GM21381 (cell line): ENCODE data around the gene OPA1.

Source experiments
- ATAC-seq: cut with Tn5 transposase; IDR thresholded peaks from one replicate; pipeline ENCODE4 v1.9.1; 2021; ENCODE audit warnings: mild to moderate bottlenecking, moderate library complexity; ENCODE audit not compliant: unreplicated experiment

Gene OPA1, protein sequence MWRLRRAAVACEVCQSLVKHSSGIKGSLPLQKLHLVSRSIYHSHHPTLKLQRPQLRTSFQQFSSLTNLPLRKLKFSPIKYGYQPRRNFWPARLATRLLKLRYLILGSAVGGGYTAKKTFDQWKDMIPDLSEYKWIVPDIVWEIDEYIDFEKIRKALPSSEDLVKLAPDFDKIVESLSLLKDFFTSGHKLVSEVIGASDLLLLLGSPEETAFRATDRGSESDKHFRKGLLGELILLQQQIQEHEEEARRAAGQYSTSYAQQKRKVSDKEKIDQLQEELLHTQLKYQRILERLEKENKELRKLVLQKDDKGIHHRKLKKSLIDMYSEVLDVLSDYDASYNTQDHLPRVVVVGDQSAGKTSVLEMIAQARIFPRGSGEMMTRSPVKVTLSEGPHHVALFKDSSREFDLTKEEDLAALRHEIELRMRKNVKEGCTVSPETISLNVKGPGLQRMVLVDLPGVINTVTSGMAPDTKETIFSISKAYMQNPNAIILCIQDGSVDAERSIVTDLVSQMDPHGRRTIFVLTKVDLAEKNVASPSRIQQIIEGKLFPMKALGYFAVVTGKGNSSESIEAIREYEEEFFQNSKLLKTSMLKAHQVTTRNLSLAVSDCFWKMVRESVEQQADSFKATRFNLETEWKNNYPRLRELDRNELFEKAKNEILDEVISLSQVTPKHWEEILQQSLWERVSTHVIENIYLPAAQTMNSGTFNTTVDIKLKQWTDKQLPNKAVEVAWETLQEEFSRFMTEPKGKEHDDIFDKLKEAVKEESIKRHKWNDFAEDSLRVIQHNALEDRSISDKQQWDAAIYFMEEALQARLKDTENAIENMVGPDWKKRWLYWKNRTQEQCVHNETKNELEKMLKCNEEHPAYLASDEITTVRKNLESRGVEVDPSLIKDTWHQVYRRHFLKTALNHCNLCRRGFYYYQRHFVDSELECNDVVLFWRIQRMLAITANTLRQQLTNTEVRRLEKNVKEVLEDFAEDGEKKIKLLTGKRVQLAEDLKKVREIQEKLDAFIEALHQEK

GRCh38 chr3:193592841-193593667, at the start of gene OPA1:
Gene OPA1, plus strand, starts transcription at chr3:193593208. Its CDS starts 170 bp downstream, at chr3:193593378.
- ATAC-seq, result peak; percentile 99

DNA sequence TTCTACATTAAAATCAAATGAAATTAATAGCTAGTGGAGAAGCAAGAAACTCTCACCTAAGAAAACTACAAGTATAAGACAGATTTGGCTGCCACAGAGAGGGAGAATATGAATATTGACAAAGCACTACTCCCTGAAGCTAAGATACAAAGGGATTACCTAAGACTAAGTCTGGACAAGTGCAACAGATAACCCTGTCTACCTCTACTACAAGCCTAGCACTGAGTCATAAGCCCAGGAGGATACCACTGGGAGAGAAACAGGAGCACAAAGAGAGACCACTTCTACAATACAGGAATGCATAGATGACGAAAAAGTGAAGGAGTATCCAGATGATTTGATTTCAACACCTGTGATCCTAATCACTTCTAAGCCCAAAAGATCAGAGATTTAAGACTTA, 48.7 kb upstream of the OPA1 start:
- ATAC-seq, result no peak

DNA sequence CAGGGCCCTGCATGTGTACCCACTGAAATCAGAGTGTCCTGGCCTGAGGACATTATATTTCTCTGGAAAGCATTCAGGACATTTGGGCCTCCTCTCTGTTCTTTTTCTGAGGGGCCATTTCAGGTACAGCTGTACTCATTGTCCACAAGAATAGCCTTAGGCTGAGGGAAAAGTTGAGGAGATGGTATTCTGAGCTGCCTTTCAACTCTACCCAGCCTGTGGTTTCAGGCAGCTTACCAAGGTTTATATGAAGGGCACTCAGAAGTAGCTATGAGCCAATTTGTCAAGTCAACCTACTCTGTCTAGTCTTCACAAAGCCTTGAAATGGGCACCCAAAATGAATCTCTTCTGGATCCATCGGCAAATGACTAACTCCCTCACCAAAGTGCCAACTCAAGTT, 47.7 kb upstream of the OPA1 start:
- ATAC-seq, result no peak

GRCh38 chr3:193546129-193546528, 46.9 kb upstream of the OPA1 start:
- no peak for ATAC-seq

- ATAC-seq, result no peak
Observed at GRCh38 chr3:193548406-193548805, 44.6 kb upstream of the OPA1 start.

- ATAC-seq, result no peak
Observed at GRCh38 chr3:193552923-193553322, 40.1 kb upstream of the OPA1 start.

- ATAC-seq, result no peak
Observed at GRCh38 chr3:193553586-193553985, 39.4 kb upstream of the OPA1 start.

GRCh38 chr3:193554811-193555210, 38.2 kb upstream of the OPA1 start, which contains the start of gene ATP13A4:
Gene ATP13A4, minus strand, starts transcription at chr3:193554895. Its CDS starts 96 bp downstream, at chr3:193554799.
- no peak for ATAC-seq

DNA sequence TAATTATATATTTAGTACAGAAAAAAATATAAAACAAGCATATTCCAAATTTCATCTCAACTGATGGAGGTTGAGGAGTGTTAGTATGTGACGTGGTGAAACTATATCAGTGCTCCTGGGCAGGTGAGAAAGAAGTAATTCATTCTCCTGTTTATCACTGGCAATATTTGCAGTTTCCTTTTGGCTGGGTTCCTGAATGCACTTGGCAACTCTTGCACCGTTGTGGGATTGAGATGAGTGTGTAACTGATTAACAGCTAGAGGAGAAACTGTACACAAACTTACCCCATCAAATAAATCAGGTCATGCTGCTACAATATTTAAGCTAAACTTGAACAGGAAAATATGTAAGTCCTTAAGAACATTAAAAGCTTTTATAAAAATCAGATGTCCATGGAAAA, 36.2 kb upstream of the OPA1 start:
- ATAC-seq, result no peak

- ATAC-seq, result no peak
Observed at GRCh38 chr3:193559100-193559499, 33.9 kb upstream of the OPA1 start.

- no peak for ATAC-seq
Observed at GRCh38 chr3:193560091-193560490, 32.9 kb upstream of the OPA1 start.

- ATAC-seq, result no peak
Observed at GRCh38 chr3:193560870-193561269, 32.1 kb upstream of the OPA1 start.

- ATAC-seq, result no peak
Observed at GRCh38 chr3:193563426-193563825, 29.6 kb upstream of the OPA1 start.

DNA sequence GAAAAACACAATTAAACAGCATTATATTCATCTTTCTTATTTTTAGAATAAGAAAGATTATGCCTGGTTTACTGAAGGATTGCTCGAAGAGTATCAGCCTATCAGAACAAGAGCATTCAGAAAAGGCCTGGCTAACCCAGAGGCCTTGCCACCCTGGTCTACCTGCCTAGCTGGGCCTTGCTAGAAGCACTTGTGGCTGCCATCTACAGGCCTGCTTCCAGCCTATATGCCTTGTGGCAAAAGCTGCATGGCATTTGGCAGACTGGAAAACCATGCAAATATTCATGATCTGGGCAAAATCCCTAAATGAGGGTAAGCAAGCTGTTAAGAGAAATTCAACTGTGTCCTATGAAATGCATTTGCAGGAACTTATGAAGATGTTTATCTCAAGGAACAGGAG, 29.0 kb upstream of the OPA1 start:
- ATAC-seq, result no peak

DNA sequence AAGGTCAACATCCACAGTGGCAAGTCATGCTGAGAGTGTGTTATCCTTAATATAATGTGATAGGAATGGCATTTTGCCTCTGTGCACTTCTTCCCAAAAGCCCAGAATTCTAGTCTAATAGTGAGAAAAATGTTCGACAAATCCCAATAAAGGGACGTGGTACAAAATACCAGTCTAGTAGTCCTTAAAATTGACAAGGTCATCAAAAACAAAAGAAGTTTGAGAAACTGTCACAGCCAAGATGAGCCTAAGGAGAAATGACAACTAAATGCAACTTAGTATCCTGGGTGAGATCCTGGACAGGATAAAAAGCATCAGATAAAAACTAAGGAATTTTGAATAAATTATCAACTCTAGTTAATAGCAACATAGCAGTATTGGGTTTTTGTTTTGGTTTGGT, 23.9 kb upstream of the OPA1 start:
- ATAC-seq, result no peak

DNA sequence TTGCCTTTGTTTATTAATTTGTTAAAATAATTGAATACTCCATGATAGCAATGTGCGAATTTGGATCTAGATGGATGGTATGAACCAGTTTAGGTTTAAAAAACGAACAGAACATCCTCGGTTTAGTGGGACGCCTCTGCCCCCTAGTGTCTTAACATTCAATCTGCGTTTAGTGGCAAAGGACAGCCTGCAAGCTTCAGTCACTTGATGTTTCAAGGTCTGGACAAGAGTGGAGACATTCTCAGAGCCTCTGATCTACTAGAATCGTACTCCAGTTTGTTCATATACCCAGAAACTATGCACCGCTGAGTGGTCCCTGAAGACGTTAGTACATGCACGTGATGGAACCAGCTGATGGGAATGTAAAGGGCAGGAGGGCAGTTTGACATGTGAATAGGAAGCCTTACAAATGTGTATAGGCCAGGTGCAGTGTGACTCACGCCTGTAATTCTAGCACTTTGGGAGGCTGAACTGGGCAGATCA, 20.5 kb upstream of the OPA1 start:
- ATAC-seq, result peak; percentile 67

DNA sequence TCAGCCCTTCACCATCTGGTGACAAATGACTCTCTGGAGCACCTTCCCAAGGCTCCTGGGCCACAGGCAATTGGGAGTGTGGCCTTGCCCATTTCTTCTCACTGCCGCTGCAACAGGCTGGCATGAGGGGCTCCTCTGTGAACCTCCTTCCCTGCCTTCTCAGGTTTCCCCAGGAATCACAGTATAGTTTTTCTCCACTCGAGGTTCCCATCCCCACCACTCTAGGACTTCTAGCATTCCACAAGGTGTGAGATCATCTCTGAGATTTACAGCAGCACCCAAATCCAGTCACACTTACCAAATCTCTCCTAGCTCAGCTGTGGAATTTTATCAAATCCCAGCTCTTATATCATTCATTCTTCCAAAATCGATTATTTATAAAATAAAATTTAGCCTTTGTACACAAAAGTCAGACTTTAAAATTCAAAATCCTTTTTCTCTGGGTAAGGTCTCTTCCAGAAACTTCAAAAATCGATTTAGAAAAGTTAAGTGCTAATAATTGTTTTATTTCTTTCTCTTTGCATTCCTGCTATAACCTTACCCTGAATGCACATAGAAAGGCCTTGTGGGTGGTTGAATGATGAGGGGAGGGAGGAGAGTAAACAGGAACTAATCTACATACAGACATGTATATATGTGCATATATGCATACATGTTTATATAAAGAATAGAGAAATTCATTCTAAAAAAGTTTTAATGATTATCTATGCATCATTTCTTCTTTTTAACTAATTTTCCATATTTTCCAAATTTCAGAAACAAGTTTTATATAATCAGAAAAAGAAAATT, 19.4 kb upstream of the OPA1 start:
- no peak for ATAC-seq

- no peak for ATAC-seq
Observed at GRCh38 chr3:193574488-193575070, 18.4 kb upstream of the OPA1 start.

DNA sequence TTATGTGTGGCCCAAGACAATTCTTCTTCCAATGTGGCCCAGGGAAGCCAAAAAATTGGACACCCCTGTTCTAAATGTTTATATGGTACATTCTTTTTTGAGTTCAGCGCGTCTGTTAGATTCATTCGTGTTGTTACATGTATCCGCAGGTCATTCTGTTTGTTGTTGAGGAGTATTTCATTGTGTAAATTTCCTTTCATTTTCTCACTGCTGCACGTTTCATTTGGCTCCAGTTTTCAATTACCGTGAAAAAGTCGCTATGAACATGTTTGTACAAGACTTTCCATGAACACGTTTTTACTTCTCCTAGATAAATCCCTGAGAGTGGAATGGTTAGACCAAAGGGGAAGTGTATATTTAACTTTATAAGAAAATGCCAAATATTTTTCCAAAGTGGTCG, 7.5 kb upstream of the OPA1 start:
- ATAC-seq, result no peak
